Measurements from ENCODE around the gene LGALS7B.
"Not testable (repeated sequence)": the region's sequence is repeated elsewhere in the genome, so short reads cannot be mapped to it uniquely, and the experiment has no call there.

Gene LGALS7B

DNA sequence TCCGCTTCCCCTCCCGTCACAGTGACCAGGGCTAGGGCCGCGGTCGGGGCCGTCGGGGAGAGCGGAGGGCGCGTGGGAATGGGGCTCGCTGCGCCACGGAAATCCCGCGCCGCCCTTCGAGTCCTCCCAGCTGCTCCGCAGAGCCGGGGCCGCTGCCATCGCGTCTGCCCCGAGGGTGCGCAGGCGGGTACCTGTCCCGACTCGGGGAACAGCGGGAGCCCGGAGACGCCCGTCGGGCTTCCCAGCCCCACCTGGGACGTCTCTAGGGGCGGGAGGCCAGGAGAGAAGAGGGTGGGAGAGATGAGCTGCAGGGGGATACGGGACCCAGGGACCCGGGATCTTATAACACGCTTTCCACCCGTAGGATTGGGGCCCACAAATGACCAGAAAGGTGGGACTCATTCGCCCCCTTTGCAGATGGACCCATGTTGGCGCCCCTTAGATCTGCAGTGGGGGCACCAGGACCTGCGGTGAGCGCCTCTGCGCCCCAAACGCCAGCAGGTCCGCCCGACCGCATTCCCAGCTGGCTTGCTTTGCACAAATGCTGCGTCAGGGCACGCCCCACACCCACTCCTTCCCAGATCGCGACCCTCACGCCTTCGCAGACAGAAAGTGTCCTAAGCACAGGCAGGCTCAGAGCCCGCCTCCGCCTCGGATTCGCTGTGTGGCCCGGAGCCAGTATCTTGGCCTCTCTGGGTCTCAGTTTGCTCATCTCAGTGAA is 18.6 kb upstream of the LGALS7B start:
- DNase-seq, result not testable (repeated sequence)

DNA sequence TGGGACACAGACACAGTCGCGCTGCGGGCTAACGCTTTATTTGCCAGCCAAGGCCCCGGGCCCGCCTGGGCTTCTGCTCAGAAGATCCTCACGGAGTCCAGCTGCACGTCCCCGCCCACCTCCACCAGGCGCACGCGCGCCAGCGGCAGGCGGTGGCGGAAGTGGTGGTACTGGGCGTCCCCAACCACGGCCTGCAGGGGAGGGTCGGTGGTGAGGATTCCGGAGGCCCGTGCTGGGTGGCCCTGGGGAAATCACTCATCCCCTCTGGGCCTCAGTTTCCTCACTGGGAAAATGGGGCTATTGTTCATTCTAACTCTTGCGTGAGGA is 18.1 kb upstream of the LGALS7B start:
- not testable (repeated sequence) for DNase-seq

DNA sequence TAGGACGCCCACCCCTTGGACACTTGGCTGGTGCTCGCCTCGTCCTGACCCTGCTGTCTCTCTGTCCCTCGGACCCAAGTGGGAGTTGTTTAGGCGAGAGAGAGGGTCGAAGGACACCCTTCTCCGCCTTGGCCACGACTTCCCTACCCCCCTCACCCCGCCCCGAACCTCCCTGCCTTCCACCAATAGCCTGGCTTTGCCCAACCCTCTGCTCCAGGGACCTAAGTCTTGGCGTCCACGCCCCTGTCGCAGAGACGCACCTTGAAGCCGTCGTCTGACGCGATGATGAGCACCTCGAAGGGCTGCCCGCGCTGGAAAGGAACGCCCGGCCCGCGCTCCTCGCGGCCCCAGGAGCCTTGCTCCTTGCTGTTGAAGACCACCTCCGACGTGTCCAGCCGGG is 17.4 kb upstream of the LGALS7B start:
- DNase-seq, result not testable (repeated sequence)

DNA sequence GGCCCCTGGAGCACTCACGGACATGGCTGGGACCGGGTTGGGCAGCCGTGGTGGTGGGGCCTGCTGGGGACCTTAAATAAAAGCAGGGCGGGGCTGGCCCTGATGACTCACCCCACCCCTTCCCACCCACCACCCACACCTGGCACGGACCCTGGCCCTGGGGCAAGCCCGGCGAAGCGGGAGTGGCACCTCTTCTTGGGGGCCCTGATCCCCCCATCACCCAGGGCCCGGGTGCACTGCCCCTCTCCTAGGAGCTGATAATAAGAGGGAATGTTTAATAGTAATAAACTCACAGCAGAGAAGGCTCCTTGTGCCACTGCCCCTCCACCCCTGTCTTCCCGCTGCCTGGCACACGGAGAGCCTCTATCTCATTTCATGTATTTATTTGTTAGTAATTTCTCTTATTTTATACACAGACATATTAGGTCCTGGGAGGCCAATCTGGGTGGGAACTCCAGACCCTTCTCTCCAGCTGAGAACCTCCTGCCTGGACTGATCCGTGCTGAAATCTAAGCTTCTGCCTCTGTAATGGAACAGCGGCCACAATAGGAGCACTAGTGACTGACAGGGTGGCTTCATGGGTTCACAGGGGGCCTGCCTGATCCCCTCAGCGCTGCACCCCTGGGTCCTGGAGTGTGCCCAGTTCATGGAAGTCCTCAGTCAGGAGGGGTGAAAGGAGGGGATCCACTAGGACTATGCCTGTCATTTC is 15.4 kb upstream of the LGALS7B start, which contains the start of gene LGALS7:
TSS of gene LGALS7 (minus strand) at position 49 of the 709 bp plus-strand sequence. CDS start at position 24, 25 bp downstream.
- DNase-seq, result no peak

DNA sequence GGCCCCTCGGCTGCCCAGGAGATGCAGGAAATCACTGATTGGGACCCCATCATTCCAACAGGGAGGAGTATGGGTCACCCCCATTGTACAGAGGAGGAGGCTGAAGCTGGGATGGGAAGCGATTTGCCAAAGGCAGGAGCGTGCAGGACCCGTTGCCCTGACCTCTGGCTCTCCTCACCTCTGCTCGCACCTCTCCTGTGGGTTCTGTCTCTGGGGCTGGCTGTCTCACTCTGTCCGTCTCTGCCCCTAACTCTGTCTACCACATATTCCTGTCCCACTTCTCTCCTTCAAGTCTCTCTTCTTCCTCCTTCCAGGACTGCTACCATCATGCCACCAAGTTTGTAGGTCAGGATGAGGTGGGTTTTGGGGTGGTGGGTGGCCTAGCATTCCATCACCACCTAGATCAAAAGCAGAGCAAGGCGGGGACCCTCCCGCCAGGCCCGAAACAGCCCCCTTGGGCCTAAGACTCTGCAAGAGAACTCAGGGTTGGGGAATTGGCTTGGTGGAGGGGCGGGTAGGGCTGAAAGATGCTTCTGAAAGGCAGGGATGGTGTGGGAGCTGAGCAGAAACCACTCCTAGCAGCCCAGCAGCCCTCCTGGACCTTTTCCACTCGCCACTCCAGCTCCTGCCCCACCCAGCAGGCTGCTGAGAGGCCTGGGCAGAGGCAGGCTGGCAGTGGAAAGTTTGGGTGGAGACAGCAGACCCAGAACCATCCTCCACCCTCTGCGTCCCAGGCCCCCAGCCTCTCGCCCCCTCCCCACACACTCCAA is 14.6 kb upstream of the LGALS7B start:
- DNase-seq, result no peak

DNA sequence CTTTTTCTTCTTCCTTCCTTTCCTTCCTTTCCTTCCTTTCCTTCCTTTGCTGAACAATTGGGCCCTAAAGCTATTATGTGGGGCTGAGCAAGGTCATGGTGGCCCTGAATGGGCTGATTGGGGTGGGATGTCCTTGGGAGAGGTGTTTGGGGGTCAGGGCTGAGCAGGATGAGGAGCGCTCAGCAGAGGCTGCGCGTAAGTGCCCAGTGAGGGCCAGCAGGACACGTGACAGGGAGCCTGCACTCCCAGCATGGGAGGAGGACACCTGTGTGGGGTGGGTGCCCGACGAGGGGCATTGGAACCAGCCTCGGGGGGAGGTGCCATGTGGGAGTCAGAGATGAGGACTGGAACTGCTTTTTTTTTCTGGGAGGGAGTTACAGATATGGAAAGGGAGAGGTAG is 10.3 kb upstream of the LGALS7B start:
- no peak for DNase-seq

DNA sequence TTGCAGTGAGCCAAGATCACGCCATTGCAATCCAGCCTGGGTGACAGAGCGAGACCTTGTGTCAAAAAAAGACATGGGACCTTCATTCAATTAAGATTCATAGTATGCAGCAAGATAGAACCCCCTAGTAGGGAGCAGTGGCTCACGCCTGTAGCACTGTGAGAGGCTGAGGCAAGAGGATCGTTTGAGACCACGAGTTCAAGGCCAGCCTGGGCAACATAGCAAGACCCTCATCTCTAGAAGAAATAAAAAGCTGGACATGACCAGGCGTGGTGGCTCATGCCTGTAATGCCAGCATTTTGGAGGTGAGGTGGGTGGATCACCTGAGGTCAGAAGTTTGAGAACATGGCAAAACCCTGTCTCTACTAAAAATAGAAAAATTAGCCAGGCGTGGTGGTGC is 8.6 kb upstream of the LGALS7B start:
- DNase-seq, result no peak

DNA sequence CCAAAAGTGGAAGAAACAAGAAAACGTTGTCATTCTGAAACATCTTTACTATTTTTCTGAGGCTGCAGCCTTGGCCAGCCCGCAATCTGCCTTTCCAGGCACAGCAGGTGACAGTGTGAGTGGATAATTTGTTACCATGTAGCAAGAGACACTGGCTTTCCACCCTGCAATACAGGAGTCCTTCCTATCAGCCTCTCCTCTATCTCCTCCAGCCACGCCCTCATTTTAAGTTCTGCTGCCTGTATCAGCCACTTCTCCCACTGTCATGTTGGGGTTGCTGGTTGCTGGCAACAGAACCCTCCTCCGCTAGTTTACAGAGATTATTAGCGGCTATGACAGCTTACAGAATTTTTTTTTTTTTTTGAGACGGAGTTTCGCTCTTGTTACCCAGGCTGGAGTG is 7.9 kb upstream of the LGALS7B start:
- DNase-seq, result no peak

DNA sequence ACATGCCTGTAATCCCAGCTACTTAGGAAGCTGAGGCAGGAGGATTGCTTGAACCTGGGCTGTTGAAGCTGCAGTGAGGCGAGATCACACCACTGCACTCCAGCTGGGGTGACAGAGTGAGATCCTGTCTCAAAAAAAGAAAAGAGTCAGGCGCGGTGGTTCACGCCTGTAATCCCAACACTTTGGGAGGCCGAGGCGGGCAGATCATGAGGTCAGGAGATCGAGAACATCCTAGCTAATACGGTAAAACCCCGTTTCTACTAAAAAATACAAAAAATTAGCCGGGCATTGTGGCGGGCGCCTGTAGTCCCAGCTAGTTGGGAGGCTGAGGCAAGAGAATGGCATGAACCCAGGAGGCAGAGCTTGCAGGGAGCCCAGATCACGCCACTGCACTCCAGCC is 6.8 kb upstream of the LGALS7B start:
- not testable (repeated sequence) for DNase-seq

DNA sequence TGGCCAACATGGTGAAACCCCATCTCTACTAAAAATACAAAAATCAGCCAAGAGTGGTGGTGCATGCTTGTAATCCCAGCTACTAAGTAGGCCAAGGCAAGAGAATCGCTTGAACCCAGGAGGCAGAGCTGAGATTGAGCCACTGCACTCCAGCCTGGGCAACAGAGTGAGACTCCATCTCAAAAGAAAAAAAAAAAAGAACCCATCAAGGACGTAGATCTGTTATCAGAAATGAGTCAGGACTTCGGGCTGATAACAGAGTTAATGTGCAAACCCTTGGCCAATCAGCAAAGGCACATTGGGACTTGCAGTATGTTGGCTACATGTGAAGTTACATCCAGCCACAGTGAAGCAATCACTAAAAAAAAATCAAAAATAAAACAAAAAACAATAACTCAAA is 4.8 kb upstream of the LGALS7B start:
- DNase-seq, result no peak

DNA sequence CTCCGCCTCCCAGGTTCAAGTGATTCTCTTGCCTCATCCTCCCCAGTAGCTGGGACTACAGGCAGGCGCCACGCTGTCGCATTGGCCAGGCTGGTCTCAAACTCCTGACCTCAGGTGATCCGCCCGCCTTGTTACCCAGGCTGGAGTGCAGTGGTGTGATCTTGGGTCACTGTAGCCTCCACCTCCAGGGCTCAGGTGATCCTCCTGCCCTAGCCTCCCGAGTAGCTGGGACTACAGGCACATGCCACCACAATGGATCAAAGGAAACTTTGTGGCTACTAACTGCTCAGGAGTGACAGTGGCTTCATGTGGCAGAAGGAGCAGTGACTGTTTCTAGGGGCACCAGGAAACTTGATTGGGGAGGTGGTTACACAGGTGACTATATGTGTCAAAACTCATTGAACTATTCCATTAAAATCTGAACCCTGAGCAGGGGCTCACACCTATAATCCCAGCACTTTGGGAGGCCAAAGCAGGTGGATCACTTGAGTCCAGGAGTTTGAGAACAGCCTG is 3.8 kb upstream of the LGALS7B start:
- no peak for DNase-seq

DNA sequence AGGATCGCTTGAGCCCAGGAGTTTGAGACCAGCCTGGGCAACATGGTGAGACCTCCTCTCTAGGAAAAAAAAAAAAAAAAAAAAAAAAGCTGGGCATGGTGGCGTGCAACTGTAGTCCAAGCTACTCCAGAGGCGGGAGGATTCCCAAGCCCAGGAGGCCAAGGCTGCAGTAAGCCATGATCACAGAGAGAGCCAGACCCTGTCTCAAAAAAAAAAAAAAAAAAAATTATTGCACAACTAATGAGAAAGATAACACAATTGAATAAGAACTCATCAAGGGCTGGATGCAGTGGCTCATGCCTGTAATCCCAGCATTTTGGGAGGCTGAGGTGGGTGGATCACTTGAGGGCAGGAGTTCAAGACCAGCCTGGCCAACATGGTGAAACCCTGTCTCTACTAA is 2.9 kb upstream of the LGALS7B start:
- DNase-seq, result not testable (repeated sequence)

DNA sequence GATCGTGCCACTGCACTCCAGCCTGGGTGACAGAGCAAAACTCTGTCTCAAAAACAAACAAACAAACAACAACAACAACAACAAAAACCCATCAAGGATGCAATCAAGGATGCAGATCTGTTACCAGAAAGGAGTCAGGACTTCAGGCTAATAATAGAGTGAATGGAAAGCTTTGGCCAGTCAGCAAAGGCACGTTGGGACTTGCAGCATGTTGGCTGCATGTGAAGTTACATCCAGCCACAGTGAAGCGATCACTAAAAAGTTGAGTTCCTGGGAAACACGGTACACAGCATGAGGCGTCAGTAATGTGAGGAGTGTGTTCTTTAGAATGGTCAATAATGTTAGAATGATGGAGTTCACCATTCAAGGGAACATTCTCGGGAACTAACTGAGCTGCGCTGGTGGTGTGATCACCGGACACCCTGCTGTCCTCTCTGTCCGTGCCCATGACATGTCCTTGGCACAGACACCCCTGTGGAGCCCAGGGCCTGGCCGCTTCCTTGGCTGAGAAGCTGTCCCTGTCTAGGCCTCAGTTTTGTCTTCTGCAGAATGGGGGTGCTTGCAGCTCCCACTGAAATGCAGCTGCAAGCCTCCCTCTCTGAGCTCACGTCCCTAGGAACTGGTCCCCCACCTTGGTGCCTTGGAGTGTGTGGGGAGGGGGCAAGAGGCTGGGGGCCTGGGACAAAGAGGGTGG is 2.3 kb upstream of the LGALS7B start:
- DNase-seq, result no peak

DNA sequence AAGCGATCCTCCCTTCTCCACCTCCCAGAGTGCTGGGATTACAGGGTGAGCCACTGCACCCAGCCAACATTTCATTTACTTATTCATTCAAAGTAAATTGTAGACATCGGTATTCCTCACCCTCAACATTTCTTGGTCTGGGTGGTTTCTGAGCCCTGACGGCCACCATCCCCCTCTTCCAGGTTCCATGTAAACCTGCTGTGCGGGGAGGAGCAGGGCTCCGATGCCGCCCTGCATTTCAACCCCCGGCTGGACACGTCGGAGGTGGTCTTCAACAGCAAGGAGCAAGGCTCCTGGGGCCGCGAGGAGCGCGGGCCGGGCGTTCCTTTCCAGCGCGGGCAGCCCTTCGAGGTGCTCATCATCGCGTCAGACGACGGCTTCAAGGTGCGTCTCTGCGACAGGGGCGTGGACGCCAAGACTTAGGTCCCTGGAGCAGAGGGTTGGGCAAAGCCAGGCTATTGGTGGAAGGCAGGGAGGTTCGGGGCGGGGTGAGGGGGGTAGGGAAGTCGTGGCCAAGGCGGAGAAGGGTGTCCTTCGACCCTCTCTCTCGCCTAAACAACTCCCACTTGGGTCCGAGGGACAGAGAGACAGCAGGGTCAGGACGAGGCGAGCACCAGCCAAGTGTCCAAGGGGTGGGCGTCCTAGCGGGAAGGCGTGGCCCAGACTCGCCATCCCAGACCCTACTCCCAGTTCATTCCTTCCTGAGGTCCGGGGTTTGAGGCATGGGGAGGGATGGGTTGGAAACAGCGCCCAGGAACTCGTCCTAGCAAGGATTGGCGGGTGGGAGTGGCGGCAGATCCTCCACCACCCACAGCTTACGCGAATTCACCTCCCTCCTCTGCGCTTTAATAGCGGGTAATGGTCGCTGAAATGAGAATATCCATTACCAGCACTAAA is 1.8 kb downstream of the LGALS7B start:
- DNase-seq, result not testable (repeated sequence)

DNA sequence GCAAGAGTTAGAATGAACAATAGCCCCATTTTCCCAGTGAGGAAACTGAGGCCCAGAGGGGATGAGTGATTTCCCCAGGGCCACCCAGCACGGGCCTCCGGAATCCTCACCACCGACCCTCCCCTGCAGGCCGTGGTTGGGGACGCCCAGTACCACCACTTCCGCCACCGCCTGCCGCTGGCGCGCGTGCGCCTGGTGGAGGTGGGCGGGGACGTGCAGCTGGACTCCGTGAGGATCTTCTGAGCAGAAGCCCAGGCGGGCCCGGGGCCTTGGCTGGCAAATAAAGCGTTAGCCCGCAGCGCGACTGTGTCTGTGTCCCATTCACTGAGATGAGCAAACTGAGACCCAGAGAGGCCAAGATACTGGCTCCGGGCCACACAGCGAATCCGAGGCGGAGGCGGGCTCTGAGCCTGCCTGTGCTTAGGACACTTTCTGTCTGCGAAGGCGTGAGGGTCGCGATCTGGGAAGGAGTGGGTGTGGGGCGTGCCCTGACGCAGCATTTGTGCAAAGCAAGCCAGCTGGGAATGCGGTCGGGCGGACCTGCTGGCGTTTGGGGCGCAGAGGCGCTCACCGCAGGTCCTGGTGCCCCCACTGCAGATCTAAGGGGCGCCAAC is 2.6 kb downstream of the LGALS7B start:
- DNase-seq, result not testable (repeated sequence)

DNA sequence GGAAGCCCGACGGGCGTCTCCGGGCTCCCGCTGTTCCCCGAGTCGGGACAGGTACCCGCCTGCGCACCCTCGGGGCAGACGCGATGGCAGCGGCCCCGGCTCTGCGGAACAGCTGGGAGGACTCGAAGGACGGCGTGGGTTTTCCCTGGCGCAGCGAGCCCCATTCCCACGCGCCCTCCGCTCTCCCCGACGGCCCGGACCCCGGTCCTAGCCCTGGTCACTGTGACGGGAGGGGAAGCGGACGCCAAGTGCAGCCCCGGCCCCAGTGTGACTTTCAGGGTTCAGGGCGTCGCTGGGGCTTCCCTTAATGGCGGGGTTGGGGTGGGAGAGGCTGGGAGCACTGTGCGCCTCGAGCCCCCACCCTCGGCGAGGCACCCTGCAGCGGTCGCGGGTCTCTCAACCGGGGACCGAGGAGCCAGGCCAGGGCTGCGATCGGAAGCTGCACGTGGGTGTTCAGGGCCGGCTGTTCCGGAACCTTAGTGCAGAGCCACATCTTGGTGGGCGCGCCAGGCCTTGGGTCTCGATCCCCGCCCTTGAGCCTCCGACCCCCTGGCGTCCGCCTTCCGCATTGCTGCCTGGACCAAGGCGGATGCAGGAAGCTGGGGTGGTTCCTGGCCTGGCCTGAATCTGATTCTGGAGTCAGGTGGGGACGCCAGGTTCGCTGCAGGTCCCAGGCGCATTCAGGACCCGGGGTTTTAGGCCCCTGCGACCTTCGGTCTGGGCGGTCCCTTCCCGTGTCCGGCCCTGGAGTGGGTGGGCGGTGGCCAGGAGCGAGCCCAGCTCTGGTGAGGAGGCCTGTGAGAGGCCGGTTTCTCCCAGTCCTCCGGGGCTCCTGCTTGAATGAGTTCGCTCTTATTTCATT is 3.5 kb downstream of the LGALS7B start:
- peak; percentile 37 for DNase-seq

DNA sequence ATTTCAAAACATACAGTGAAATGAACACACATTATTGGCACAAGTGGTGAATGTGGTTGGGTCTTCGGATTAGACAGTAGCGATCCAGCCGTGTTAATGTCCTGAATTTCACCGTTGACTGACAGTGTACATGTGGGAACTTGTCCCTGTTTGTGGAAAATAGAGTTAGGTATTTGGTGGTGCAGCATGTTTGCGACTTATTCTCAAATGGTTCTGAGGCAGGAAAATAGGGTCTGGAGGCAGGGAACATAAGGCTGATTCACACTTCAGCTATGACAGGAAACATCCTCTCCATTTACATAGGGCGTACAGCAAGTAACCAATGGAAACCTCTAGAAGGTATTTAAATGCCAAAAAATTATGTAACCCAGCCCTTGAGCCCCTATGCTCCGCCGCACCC is 4.2 kb downstream of the LGALS7B start:
- no peak for DNase-seq

DNA sequence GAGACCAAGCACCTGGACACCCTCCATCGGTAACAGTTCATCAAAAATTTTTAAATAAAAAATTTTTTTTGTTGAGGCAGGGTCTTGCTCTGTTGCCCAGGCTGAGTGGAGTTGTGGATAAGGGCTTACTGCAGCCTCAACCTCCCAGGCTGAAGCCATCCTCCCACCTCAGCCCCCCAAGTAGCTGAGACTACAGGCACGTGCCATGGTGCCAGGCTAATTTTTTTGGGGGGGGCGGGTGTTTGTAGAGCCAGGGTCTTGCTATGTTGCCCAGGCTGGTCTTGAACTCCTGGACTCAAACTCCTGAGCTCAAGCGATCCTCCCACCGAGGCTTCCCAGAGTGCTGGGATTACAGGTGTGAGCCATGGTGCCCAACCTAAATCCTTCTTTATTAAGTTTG is 4.7 kb downstream of the LGALS7B start:
- no peak for DNase-seq

DNA sequence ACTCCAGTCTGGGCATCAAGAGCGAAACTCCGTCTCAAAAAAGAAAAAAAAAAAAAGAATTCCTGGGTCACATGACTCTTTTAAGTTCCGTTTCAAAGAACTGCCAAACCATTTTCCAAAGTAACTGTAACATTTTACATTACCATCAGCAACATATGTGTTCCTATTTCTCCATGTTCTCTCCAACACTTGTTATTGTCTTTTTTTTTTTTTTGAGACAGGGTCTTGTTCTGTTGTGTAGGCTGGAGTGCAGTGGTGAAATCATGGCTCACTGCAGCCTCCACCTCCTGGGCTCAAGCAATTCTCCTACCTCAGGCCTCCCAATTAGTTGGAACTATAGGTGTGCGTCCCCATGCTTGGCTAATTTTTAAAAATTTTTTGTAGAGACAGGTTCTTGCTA is 6.5 kb downstream of the LGALS7B start:
- no peak for DNase-seq

DNA sequence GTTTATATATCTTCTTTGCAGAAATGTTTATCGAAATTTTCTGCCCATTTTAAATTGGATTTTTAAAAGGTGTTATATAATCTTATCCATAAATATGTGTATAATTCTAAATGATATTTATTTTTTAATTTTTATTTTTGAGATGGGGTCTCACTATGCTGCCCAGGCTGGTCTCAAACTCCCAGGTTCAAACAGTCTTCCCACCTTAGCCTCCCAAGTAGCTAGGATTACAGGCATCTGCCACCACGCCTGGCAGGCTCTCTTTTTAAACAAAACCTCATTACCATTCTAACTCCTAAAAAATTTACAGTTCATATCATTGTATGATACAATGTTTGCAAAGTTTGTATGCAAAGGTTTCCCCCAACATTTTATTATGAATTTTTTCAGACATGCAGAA is 7.2 kb downstream of the LGALS7B start:
- DNase-seq, result no peak
